ENCODE data around the gene LZTS2.

DNA sequence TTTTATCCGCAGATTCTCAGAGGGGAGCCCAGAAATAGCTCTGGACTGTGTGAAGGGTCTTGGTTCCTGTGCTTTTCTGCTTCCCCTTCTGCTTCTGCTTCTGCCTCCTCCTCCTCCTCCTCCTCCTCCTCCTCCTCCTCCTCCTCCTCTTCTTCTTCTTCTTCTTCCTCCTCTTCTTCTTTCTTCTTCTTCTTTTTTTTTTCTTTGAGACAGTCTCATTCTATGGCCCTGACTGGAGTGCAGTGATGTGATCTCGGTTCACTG lies 19.8 kb downstream of the LZTS2 start:
- TF ChIP-seq, protein P1, sequence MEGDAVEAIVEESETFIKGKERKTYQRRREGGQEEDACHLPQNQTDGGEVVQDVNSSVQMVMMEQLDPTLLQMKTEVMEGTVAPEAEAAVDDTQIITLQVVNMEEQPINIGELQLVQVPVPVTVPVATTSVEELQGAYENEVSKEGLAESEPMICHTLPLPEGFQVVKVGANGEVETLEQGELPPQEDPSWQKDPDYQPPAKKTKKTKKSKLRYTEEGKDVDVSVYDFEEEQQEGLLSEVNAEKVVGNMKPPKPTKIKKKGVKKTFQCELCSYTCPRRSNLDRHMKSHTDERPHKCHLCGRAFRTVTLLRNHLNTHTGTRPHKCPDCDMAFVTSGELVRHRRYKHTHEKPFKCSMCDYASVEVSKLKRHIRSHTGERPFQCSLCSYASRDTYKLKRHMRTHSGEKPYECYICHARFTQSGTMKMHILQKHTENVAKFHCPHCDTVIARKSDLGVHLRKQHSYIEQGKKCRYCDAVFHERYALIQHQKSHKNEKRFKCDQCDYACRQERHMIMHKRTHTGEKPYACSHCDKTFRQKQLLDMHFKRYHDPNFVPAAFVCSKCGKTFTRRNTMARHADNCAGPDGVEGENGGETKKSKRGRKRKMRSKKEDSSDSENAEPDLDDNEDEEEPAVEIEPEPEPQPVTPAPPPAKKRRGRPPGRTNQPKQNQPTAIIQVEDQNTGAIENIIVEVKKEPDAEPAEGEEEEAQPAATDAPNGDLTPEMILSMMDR (IDR thresholded peaks at IDR 0.05; ENCODE audit: low read depth, low read length, poor library complexity, severe bottlenecking): no peak
- TF ChIP-seq EZH2phosphoT487 (IDR thresholded peaks at IDR 0.05; ENCODE audit: borderline replicate concordance, low read length): no peak

Measured in DOHH2 (cell line).